Astrocyte (in vitro differentiated cells and primary cell): ENCODE results near the gene HNRNPU. TPM values are rescaled to one million over a fixed set of nuclear protein-coding genes. Genes with fewer than 3 reads are reported as not detected.
"Not testable (repeated sequence)": the region's sequence is repeated elsewhere in the genome, so short reads cannot be mapped to it uniquely, and the experiment has no call there.

Source experiments
- DNase-seq: peaks from one replicate; pipeline ENCODE4 v3.0.0-alpha.2; 2010; ENCODE audit warnings: low read depth
- FAIRE-seq: peaks from 2 replicates; lab custom pipeline; 2011; peaks lifted over from hg19 to GRCh38; lab: Jason Lieb, UNC
- H2AFZ ChIP-seq: 2 replicates; pipeline ENCODE4 v1.6.0; 2012; ENCODE audit warnings: low read depth, low read length, inconsistent platforms
- H3K27ac ChIP-seq: 2 replicates; pipeline ENCODE4 v1.5.1; 2011; ENCODE audit warnings: low read depth, low read length, inconsistent platforms
- H3K27me3 ChIP-seq: 2 replicates; pipeline ENCODE4 v1.6.0; 2011; ENCODE audit warnings: low read length, inconsistent platforms; ENCODE audit not compliant: insufficient read depth
- H3K36me3 ChIP-seq: 2 replicates; pipeline ENCODE4 v1.5.1; 2011; ENCODE audit warnings: low read length, inconsistent platforms; ENCODE audit not compliant: insufficient read depth
- H3K4me1 ChIP-seq: 2 replicates; pipeline ENCODE4 v1.5.1; 2011; ENCODE audit warnings: low read length, inconsistent platforms; ENCODE audit not compliant: insufficient read depth
- H3K4me2 ChIP-seq: 2 replicates; pipeline ENCODE4 v1.6.0; 2012; ENCODE audit warnings: low read length, inconsistent platforms
- H3K4me3 ChIP-seq: 2 replicates; pipeline ENCODE4 v1.5.1; 2011; ENCODE audit warnings: low read depth, mild to moderate bottlenecking, low read length, inconsistent platforms; ENCODE audit not compliant: insufficient read depth
- H3K79me2 ChIP-seq: 2 replicates; pipeline ENCODE4 v1.6.0; 2012; ENCODE audit warnings: mild to moderate bottlenecking, low read length, inconsistent platforms; ENCODE audit not compliant: insufficient read depth
- H3K9ac ChIP-seq: 2 replicates; pipeline ENCODE4 v1.6.0; 2012; ENCODE audit warnings: mild to moderate bottlenecking, low read length, inconsistent platforms
- H3K9me3 ChIP-seq: 2 replicates; pipeline ENCODE4 v1.5.1; 2012; ENCODE audit warnings: low read depth, mild to moderate bottlenecking, low read length, inconsistent platforms; ENCODE audit not compliant: insufficient read depth
- H4K20me1 ChIP-seq: 2 replicates; pipeline ENCODE4 v1.6.0; 2012; ENCODE audit warnings: low read length, inconsistent platforms; ENCODE audit not compliant: insufficient read depth
- H3K27ac Mint-ChIP-seq: one replicate; pipeline ENCODE4 v1.8.0; 2021; ENCODE audit warnings: mild to moderate bottlenecking, mixed read lengths; ENCODE audit not compliant: unreplicated experiment
- H3K27me3 Mint-ChIP-seq: one replicate; pipeline ENCODE4 v1.8.0; 2021; ENCODE audit warnings: low read depth, mixed read lengths; ENCODE audit not compliant: unreplicated experiment
- H3K36me3 Mint-ChIP-seq: one replicate; pipeline ENCODE4 v1.8.0; 2021; ENCODE audit warnings: low read depth, mixed read lengths; ENCODE audit not compliant: unreplicated experiment
- H3K4me1 Mint-ChIP-seq: one replicate; pipeline ENCODE4 v1.8.0; 2021; ENCODE audit warnings: low read depth, mixed read lengths; ENCODE audit not compliant: unreplicated experiment
- H3K4me3 Mint-ChIP-seq: one replicate; pipeline ENCODE4 v1.8.0; 2021; ENCODE audit warnings: mild to moderate bottlenecking, moderate library complexity, mixed read lengths; ENCODE audit not compliant: unreplicated experiment
- H3K9me3 Mint-ChIP-seq: one replicate; pipeline ENCODE4 v1.8.0; 2021; ENCODE audit warnings: mild to moderate bottlenecking, mixed read lengths; ENCODE audit not compliant: unreplicated experiment
- EZH2 ChIP-seq: IDR thresholded peaks from 2 replicates; pipeline ENCODE4 v1.6.1; 2012; ENCODE audit warnings: mild to moderate bottlenecking, low read length, inconsistent platforms; ENCODE audit not compliant: insufficient read depth
- total RNA-seq: library from RNA; stranded (reverse); gene quantifications from 2 replicates; pipeline ENCODE4 v1.2.1, GENCODE V29; 2021
- TF ChIP-seq, protein P1 (sequence below): IDR thresholded peaks from 2 replicates; pipeline ENCODE4 v1.5.1; 2011; ENCODE audit warnings: low read depth, mild to moderate bottlenecking, inconsistent platforms, low read length, moderate library complexity; ENCODE audit not compliant: insufficient read depth

Gene HNRNPU
- total RNA-seq, 1 donor from 2014 or later = 289 TPM

DNA sequence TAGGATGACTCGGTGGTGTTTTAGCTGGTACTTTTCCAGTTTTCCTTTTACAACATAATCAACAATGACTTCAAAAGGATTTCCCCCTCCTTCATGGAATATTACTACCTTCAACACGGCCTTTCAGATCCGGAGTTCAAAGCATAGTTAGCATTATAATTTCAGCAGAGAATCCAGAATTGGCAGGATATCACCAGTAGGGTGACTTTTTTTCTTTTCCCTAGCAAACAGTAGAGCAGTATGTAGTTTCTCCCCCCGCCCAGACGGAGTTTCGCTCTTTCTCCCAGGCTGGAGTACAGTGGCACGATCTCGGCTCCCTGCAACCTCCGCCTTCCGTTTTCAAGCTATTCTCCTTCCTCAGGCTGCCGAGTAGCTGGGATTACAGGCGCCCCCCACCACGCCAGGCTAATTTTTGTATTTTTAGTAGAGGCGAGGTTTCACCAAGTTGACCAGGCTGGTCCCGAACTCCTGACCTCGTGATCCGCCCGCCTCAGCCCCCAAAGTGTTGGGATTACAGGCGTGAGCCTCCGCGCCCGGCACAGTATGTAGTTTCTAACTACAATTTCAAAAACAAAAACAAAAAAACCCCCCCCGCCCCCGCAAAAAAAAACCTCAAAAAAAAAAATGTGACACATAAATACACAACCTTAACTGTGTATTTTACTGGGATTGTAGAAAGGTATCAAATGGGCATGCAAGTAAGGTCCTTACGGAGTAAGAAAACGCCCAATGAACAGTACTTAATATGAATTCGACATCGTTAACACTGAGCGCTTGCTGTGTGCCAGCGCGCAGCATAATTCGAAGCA lies 30.4 kb downstream of the HNRNPU start:
- DNase-seq (peak; percentile 80), FAIRE-seq (no peak)
- TF ChIP-seq EZH2 = no peak
- TF ChIP-seq, protein P1, sequence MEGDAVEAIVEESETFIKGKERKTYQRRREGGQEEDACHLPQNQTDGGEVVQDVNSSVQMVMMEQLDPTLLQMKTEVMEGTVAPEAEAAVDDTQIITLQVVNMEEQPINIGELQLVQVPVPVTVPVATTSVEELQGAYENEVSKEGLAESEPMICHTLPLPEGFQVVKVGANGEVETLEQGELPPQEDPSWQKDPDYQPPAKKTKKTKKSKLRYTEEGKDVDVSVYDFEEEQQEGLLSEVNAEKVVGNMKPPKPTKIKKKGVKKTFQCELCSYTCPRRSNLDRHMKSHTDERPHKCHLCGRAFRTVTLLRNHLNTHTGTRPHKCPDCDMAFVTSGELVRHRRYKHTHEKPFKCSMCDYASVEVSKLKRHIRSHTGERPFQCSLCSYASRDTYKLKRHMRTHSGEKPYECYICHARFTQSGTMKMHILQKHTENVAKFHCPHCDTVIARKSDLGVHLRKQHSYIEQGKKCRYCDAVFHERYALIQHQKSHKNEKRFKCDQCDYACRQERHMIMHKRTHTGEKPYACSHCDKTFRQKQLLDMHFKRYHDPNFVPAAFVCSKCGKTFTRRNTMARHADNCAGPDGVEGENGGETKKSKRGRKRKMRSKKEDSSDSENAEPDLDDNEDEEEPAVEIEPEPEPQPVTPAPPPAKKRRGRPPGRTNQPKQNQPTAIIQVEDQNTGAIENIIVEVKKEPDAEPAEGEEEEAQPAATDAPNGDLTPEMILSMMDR = peak; percentile 10
- H3K27ac ChIP-seq = peak overlapping the region; percentile 98
- H3K4me1 ChIP-seq = peaks cover 13% of the 10 kb centered on the region
- H3K27me3 Mint-ChIP-seq = no peaks in the 10 kb centered on the region
- H2AFZ ChIP-seq = peak overlapping the region; percentile 58
- no peaks in the 10 kb centered on the region for H3K27me3 ChIP-seq
- H3K36me3 Mint-ChIP-seq = peaks cover 3% of the 10 kb centered on the region
- no peaks in the 10 kb centered on the region for H3K9me3 ChIP-seq
- peaks cover 34% of the 10 kb centered on the region for H3K79me2 ChIP-seq
- H3K4me2 ChIP-seq = peak overlapping the region; percentile 89
- peak overlapping the region; percentile 94 for H3K9ac ChIP-seq
- no peaks in the 10 kb centered on the region for H3K9me3 Mint-ChIP-seq
- H3K4me3 Mint-ChIP-seq = peak overlapping the region; percentile 91
- peaks cover 2% of the 10 kb centered on the region for H3K36me3 ChIP-seq
- H3K4me3 ChIP-seq = peak overlapping the region; percentile 87
- peaks cover 17% of the 10 kb centered on the region for H3K4me1 Mint-ChIP-seq
- peak overlapping the region; percentile 99 for H3K27ac Mint-ChIP-seq
- H4K20me1 ChIP-seq = peaks cover 15% of the 10 kb centered on the region

DNA sequence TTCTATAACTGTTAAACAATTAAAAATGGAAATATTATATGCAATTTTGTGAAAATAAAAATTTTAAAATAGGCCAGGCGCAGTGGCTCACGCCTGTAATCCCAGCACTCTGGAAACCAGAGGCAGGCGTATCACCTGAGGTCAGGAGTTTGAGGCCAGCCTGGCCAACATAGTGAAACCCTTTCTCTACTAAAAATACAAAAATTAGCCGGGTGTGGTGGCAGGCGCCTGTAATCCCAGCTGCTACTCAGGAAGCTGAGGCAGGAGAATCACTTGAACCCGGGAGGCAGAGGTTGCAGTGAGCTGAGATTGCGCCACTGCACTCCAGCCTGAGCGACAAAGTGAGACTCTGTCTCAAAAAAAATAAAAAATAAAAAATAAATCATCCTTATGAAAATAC lies 31.1 kb downstream of the HNRNPU start:
- H3K27me3 ChIP-seq, H3K27me3 Mint-ChIP-seq, H2AFZ ChIP-seq, H3K9me3 Mint-ChIP-seq, FAIRE-seq, H3K36me3 Mint-ChIP-seq, DNase-seq, H4K20me1 ChIP-seq, H3K36me3 ChIP-seq, H3K9me3 ChIP-seq, H3K4me3 Mint-ChIP-seq: not testable (repeated sequence)
- Histone ChIP-seq H3K4me2 (peak overlapping the region; percentile 89), H3K4me1 (peaks cover 13% of the 10 kb centered on the region), H3K79me2 (peaks cover 27% of the 10 kb centered on the region), H3K9ac (peak overlapping the region; percentile 94), H3K4me3 (peak overlapping the region; percentile 87), H3K27ac (peak overlapping the region; percentile 98)
- Mint-ChIP-seq H3K4me1 (peaks cover 12% of the 10 kb centered on the region), H3K27ac (peak overlapping the region; percentile 99)

DNA sequence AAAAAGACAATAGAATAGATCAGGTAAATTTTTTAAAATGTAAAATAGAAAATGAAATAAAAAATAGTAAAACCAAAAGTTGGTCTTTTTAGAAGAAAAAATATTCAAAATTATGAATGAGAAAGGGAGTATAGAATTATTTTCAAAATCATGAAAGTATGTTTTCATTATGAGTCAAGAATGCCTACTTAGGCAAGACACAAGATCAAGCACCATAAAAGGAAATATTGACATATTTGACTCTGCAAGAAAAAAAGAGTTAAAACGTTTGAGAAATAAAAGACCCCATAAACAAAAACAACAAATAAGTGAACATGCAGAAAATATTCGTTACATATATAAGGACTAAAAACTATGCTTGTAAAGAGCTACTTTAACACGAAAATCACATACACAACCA lies 33.7 kb downstream of the HNRNPU start:
- Mint-ChIP-seq H3K27ac (no peak overlapping the region), H3K27me3 (peaks cover under 1% of the 10 kb centered on the region), H3K9me3 (no peaks in the 10 kb centered on the region), H3K36me3 (peaks cover 2% of the 10 kb centered on the region), H3K4me1 (peaks cover 3% of the 10 kb centered on the region), H3K4me3 (no peak overlapping the region)
- H3K4me1 ChIP-seq = peaks cover 4% of the 10 kb centered on the region
- H3K79me2 ChIP-seq = peaks cover under 1% of the 10 kb centered on the region
- H3K4me3 ChIP-seq = no peak overlapping the region
- H4K20me1 ChIP-seq = no peaks in the 10 kb centered on the region
- H3K4me2 ChIP-seq = no peak overlapping the region
- TF ChIP-seq, protein P1 = no peak
- TF ChIP-seq EZH2 = no peak
- H3K27me3 ChIP-seq = no peaks in the 10 kb centered on the region
- H3K9me3 ChIP-seq = no peaks in the 10 kb centered on the region
- no peaks in the 10 kb centered on the region for H3K36me3 ChIP-seq
- H3K27ac ChIP-seq = no peak overlapping the region
- no peak overlapping the region for H2AFZ ChIP-seq
- no peak overlapping the region for H3K9ac ChIP-seq
- DNase-seq = no peak
- FAIRE-seq = no peak
